Sigmoid colon (tissue), 7 donors: ENCODE results near the gene RUNX1. TPM values are rescaled to one million over a fixed set of nuclear protein-coding genes. Genes with fewer than 3 reads are reported as not detected.
"Not testable (repeated sequence)": the region's sequence is repeated elsewhere in the genome, so short reads cannot be mapped to it uniquely, and the experiment has no call there.

ENCODE experiments used
- DNase-seq: peaks from one replicate; pipeline ENCODE4 v3.0.0-alpha.2; 2019
- H3K27ac ChIP-seq, 4 donors: fragments of 200-600 bp; sonication (generic); one replicate each; pipeline ENCODE4 v1.5.1; 2016 to 2019; ENCODE audit warnings: mild to moderate bottlenecking in 1 of 4
- H3K27me3 ChIP-seq, 3 donors: fragments of 200-600 bp; sonication (generic); one replicate each; pipeline ENCODE4 v1.5.1; 2019; ENCODE audit warnings: mild to moderate bottlenecking in 1 of 3
- H3K36me3 ChIP-seq, 4 donors: fragments of 200-600 bp; sonication (generic); one replicate each; pipeline ENCODE4 v1.5.1; 2016 to 2019
- H3K4me1 ChIP-seq, 4 donors: fragments of 200-600 bp; sonication (generic); one replicate each; pipeline ENCODE4 v1.5.1; 2017 to 2019
- H3K4me3 ChIP-seq, 4 donors: fragments of 200-600 bp; sonication (generic); one replicate each; pipeline ENCODE4 v1.5.1; 2017 to 2019; ENCODE audit warnings: mild to moderate bottlenecking in 2 of 4, moderate library complexity in 1 of 4
- H3K9me3 ChIP-seq, 4 donors: fragments of 200-600 bp in 3 of 4; sonication (generic) in 3 of 4; one replicate each; pipeline versions ENCODE4 v1.5.1 to v1.6.1; 2013 to 2019
- EP300 ChIP-seq, 4 donors: sonication (generic); formaldehyde crosslinking; IDR thresholded peaks; one replicate each; pipeline ENCODE4 v1.6.1; 2017; ENCODE audit warnings: antibody characterized with exemption in 4 of 4
- POLR2A ChIP-seq, 2 donors: fragments of 450-650 bp; IDR thresholded peaks; one replicate each; pipeline ENCODE4 v1.6.1; 2016; ENCODE audit warnings: antibody characterized with exemption in 2 of 2, mild to moderate bottlenecking in 2 of 2, moderate library complexity in 2 of 2
- POLR2AphosphoS5 ChIP-seq, 4 donors: sonication (generic); formaldehyde crosslinking; IDR thresholded peaks; one replicate each; pipeline ENCODE4 v1.6.1; 2017; ENCODE audit warnings: antibody characterized with exemption in 4 of 4
- WGBS, 2 donors: extraction: QIAGEN DNeasy Blood & Tissue Kit; methylation state at CpG; one replicate each; pipeline ENCODE4 v1.1.7; 2013; 5-methylcytosine and 5-hydroxymethylcytosine counted together
- intact Hi-C: fragments of 100-400 bp; cut with DNase I; formaldehyde crosslinking; loops from one replicate; pipeline ENCODE4 v1.15.1; 2023
- polyA plus RNA-seq, 3 donors: library from polyadenylated mRNA; stranded (reverse); fragments of 200-250 nt; gene quantifications; one replicate each; pipeline ENCODE4 v1.2.3, GENCODE V29; 2013
- total RNA-seq, 4 donors: library from RNA; depleted of rRNA; stranded (reverse); fragments of >200 nt; gene quantifications; one replicate each; pipeline ENCODE4 v1.1.0, GENCODE V29; 2016
- TF ChIP-seq, protein P1 (sequence below), 4 experiments: fragments of 450-650 bp in 3 of 4; fragments of 200-600 bp in 1 of 4; IDR thresholded peaks; one replicate each; pipeline ENCODE4 v1.5.1; 2016 to 2019; ENCODE audit warnings: antibody characterized with exemption in 4 of 4, mild to moderate bottlenecking in 3 of 4, moderate library complexity in 2 of 4
- donor health status: healthy with polysubstance abuse.
- donor health status: Bipolar disorder and iron deficiency.
- donor health status: healthy.

The RUNX1 gene
- total and polyA plus RNA-seq, 7 donors, result 2.8 to 23.3 (median 7.5) TPM

DNA sequence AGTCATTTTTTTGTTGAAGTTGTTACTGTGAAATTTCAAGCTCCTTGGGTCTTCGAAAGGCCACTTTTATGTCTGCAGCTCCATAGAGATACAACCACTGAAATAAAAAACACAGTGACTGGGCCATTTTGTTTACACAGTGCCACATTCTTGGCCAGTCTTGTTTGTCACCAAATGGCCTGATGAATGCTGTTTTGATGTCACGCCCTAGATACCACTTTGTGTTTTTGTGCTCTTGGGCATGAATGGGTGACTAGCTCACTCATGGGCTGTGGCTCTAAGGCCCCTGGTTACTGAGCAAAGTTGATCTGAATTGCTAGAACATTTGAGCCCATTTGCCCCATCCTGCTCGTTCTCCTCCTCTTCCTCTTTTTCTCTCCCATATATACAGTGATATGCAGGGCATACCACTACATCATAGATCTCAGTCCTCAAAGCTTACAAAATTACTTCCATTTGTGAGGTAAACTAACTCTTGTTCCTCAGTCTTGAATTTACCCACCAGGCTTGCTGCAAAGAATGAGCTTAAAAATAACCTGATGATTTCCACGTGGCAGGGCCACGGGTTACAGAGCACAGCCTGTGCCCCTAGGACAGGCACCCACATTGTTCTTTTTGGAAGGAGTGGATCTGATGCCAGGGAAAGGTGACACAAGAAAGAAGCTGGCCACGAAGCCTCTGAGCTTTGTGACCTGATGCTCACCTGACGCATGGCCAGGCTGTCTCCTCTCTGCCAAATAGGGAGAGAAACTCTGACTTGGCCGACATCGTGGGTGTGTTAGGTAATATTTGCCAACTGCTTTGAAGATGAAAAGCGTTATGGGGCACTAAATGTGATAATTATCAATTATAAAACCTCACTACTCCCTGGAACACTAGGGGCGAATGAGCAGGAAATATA lies 92.4 kb downstream of the RUNX1 start:
- Histone ChIP-seq H3K36me3 (no peaks in the 10 kb centered on the region), H3K4me3 (no peak overlapping the region), H3K4me1 (no peaks in the 10 kb centered on the region), H3K27ac (no peak overlapping the region), H3K27me3 (no peaks in the 10 kb centered on the region), H3K9me3 (no peaks in the 10 kb centered on the region)
- WGBS, 2 donors, result 45 to 77% methylated on average over 11 of the region's 11 CpGs
- intact Hi-C loops, result no loop called here
- no peak for TF ChIP-seq POLR2A (IDR thresholded peaks at IDR 0.05)
- TF ChIP-seq, protein P1, sequence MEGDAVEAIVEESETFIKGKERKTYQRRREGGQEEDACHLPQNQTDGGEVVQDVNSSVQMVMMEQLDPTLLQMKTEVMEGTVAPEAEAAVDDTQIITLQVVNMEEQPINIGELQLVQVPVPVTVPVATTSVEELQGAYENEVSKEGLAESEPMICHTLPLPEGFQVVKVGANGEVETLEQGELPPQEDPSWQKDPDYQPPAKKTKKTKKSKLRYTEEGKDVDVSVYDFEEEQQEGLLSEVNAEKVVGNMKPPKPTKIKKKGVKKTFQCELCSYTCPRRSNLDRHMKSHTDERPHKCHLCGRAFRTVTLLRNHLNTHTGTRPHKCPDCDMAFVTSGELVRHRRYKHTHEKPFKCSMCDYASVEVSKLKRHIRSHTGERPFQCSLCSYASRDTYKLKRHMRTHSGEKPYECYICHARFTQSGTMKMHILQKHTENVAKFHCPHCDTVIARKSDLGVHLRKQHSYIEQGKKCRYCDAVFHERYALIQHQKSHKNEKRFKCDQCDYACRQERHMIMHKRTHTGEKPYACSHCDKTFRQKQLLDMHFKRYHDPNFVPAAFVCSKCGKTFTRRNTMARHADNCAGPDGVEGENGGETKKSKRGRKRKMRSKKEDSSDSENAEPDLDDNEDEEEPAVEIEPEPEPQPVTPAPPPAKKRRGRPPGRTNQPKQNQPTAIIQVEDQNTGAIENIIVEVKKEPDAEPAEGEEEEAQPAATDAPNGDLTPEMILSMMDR (IDR thresholded peaks at IDR 0.05), result no peak
- TF ChIP-seq POLR2AphosphoS5 (IDR thresholded peaks at IDR 0.05), result no peak
- no peak for TF ChIP-seq EP300 (IDR thresholded peaks at IDR 0.05)
- DNase-seq, result no peak

DNA sequence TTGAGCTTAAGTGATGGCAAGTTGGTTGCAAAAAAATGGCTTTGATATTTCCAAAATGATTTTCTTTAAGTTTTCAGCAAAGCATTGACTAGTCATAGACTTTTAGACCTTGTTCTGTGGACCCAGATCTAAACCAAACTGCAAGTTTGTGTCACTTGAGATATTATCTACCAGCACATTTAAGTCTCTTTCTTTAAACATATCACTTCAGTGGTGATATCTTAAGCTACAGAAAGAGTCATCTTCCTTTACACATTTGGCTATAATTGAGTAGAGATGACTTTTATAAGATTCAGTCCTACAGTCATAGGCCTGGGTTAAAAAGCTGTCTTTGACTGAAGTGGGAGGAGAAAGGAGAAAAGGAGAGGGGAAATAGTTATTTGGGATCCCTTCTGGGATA lies 95.2 kb downstream of the RUNX1 start:
- H3K36me3 ChIP-seq, result no peaks in the 10 kb centered on the region
- TF ChIP-seq EP300 (IDR thresholded peaks at IDR 0.05), result no peak
- TF ChIP-seq POLR2AphosphoS5 (IDR thresholded peaks at IDR 0.05), result no peak
- no peak for TF ChIP-seq POLR2A (IDR thresholded peaks at IDR 0.05)
- TF ChIP-seq, protein P1 (IDR thresholded peaks at IDR 0.05), result no peak
- no peak overlapping the region for H3K4me3 ChIP-seq
- H3K9me3 ChIP-seq, result no peaks in the 10 kb centered on the region
- no peaks in the 10 kb centered on the region for H3K4me1 ChIP-seq
- no peak overlapping the region for H3K27ac ChIP-seq
- no peaks in the 10 kb centered on the region for H3K27me3 ChIP-seq
- DNase-seq, result no peak
- intact Hi-C loops, result no loop called here

DNA sequence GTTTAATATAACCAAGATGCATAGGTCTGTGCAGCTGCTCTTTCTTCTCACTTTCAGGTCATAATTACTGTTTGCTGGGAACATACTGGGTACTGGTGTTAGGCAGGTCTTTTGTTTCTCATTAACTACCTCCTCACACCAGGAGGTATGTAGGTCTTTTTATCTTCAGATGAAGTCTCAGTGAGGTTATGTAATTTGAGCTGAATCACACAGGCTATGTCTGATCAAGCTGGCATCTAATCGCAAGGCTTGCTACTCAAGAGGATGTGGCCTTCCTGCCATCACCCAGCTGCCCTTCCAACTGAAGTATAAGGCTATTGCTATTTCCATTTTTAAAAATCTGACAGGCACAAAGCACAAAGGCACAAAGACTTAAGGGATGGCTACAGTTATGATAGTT lies 96.4 kb downstream of the RUNX1 start:
- 41 to 57% methylated on average over 1 of the region's 1 CpG for WGBS, 2 donors
- Histone ChIP-seq H3K27ac (no peak overlapping the region), H3K4me3 (no peak overlapping the region), H3K27me3 (no peaks in the 10 kb centered on the region), H3K9me3 (no peaks in the 10 kb centered on the region), H3K36me3 (no peaks in the 10 kb centered on the region), H3K4me1 (no peaks in the 10 kb centered on the region)
- intact Hi-C loops, result no loop called here
- DNase-seq, result no peak
- TF ChIP-seq POLR2AphosphoS5 (IDR thresholded peaks at IDR 0.05) (no peak), POLR2A (IDR thresholded peaks at IDR 0.05) (no peak), EP300 (IDR thresholded peaks at IDR 0.05) (no peak)
- TF ChIP-seq, protein P1 (IDR thresholded peaks at IDR 0.05), result no peak

DNA sequence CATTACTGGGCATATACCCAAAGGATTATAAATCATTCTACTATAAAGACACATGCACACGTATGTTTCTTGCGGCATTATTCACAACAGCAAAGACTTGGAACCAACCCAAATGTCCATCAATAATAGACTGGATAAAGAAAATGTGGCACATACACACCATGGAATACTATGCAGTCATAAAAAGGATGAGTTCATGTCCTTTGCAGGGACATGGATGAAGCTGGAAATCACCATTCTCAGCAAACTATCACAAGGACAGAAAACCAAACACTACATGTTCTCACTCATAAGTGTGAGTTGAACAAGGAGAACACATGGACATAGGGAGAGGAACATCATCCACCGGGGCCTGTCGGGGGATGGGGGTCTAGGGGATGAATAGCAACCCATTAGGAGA lies 97.2 kb downstream of the RUNX1 start:
- H3K4me1 ChIP-seq, DNase-seq, H3K4me3 ChIP-seq, intact Hi-C loops, H3K27ac ChIP-seq, H3K27me3 ChIP-seq, H3K36me3 ChIP-seq, H3K9me3 ChIP-seq: not testable (repeated sequence)
- 96 to 97% methylated on average over 4 of the region's 4 CpGs for WGBS, 2 donors

DNA sequence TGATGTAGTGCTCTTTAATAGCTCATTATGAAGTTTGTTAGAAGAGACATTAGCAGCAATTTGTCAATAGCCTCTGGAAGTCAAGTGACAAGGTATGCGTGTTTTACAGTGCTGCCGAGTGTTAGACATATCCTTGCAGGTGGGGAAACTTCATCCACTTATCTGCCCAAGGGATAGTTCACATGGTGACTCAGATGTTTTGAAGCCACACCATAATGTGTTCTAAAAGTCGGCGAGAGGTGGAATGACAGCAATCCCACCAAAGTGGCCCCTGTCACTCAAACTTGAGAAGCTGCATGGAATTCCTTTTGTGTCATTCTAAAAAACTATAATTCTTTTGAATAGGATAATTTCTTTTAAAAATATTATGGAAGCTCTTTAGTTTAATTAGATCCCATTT lies 98.1 kb downstream of the RUNX1 start:
- Histone ChIP-seq H3K27ac (no peak overlapping the region), H3K36me3 (no peaks in the 10 kb centered on the region), H3K9me3 (no peaks in the 10 kb centered on the region), H3K4me1 (no peaks in the 10 kb centered on the region), H3K27me3 (no peaks in the 10 kb centered on the region), H3K4me3 (no peak overlapping the region)
- no peak for DNase-seq
- no peak for TF ChIP-seq POLR2A (IDR thresholded peaks at IDR 0.05)
- TF ChIP-seq POLR2AphosphoS5 (IDR thresholded peaks at IDR 0.05), result no peak
- TF ChIP-seq EP300 (IDR thresholded peaks at IDR 0.05), result no peak
- TF ChIP-seq, protein P1 (IDR thresholded peaks at IDR 0.05), result no peak
- intact Hi-C loops, result no loop called here
- WGBS, 2 donors, result 92 to 93% methylated on average over 4 of the region's 4 CpGs
